Smooth muscle cell of the umbilical artery (primary cell): ENCODE results near the gene CTR9. TPM values are rescaled to one million over a fixed set of nuclear protein-coding genes. Genes with fewer than 3 reads are reported as not detected.

Source experiments
- total RNA-seq: library from RNA; depleted of rRNA; stranded (reverse); fragments of >200 nt; gene quantifications from 2 replicates; pipeline ENCODE4 v1.2.3, GENCODE V29; 2014

CTR9 gene
- total RNA-seq = 35.1 and 36.2 TPM in 2 replicates

GRCh38 chr11:10750838-10751580 lies at the start of gene CTR9:
Gene CTR9, plus strand, starts transcription at chr11:10751246. Its CDS starts 167 bp downstream, at chr11:10751413.

GRCh38 chr11:10808553-10809372 lies 57.7 kb downstream of the CTR9 start, which contains the start of gene EIF4G2:
Gene EIF4G2, minus strand, starts transcription at chr11:10808926.

Other genes with a start within 250 kb of the CTR9 start
- gene RNF141, start 210.1 kb upstream of the CTR9 start, total RNA-seq = 38.6 and 41.0 TPM in 2 replicates
- 0.37 TPM in 1 of 2 replicates, not detected in the other for gene LYVE1, start 182.6 kb upstream of the CTR9 start, total RNA-seq
- gene IRAG1, start 57.5 kb upstream of the CTR9 start, total RNA-seq = 3.0 and 8.6 TPM in 2 replicates
- 632 and 854 TPM in 2 replicates for gene EIF4G2, start 57.7 kb downstream of the CTR9 start, total RNA-seq
- gene ZBED5, start 106.8 kb downstream of the CTR9 start, total RNA-seq = 19.3 and 21.9 TPM in 2 replicates